DND-41 (cell line): ENCODE data around the gene APOBEC3C.

Source experiments
- ATAC-seq: fragments of 200-7000 bp; cut with Tn5 transposase; 3 replicates; pipeline ENCODE4 v1.9.1; 2021; ENCODE audit warnings: low read depth; ENCODE audit not compliant: insufficient read depth
- DNase-seq: peaks from one replicate; pipeline ENCODE4 v3.0.0-alpha.2; 2020
- H2AFZ ChIP-seq: 2 replicates; pipeline ENCODE4 v1.6.0; 2012; ENCODE audit warnings: low read depth, low read length
- H3K27ac ChIP-seq: 2 replicates; pipeline ENCODE4 v1.5.1; 2012; ENCODE audit warnings: low read length, inconsistent platforms
- H3K27me3 ChIP-seq: fragments of 200-600 bp; sonication (generic); 2 replicates; pipeline ENCODE4 v1.6.0; 2012; ENCODE audit warnings: low read length, mild to moderate bottlenecking, inconsistent platforms; ENCODE audit not compliant: insufficient read depth, poor library complexity
- H3K36me3 ChIP-seq: 2 replicates; pipeline ENCODE4 v1.5.1; 2012; ENCODE audit warnings: low read length, inconsistent platforms; ENCODE audit not compliant: insufficient read depth
- H3K4me1 ChIP-seq: 2 replicates; pipeline ENCODE4 v1.5.1; 2012; ENCODE audit warnings: mild to moderate bottlenecking, low read length; ENCODE audit not compliant: insufficient read depth
- H3K4me2 ChIP-seq: 2 replicates; pipeline ENCODE4 v1.6.0; 2012; ENCODE audit warnings: mild to moderate bottlenecking, moderate library complexity, low read length, inconsistent platforms; ENCODE audit not compliant: insufficient read depth
- H3K4me3 ChIP-seq, 2 experiments: fragments of 200-600 bp in 1 of 2; shearing (Covaris generic) in 1 of 2; 2 replicates each; pipeline ENCODE4 v1.5.1; 2012 to 2016; ENCODE audit warnings: inconsistent platforms in 2 of 2, low read length in 2 of 2, mild to moderate bottlenecking in 2 of 2, low read depth in 1 of 2, moderate library complexity in 1 of 2
- H3K79me2 ChIP-seq: 2 replicates; pipeline ENCODE4 v1.6.0; 2012; ENCODE audit warnings: low read length, inconsistent platforms; ENCODE audit not compliant: insufficient read depth
- H3K9ac ChIP-seq: 2 replicates; pipeline ENCODE4 v1.6.0; 2012; ENCODE audit warnings: low read depth, mild to moderate bottlenecking, inconsistent platforms, low read length, moderate library complexity
- H3K9me3 ChIP-seq: 2 replicates; pipeline ENCODE4 v1.5.1; 2012; ENCODE audit warnings: low read length, moderate library complexity, mild to moderate bottlenecking, inconsistent platforms; ENCODE audit not compliant: insufficient read depth, severe bottlenecking
- H4K20me1 ChIP-seq: 2 replicates; pipeline ENCODE4 v1.6.0; 2012; ENCODE audit warnings: low read length; ENCODE audit not compliant: insufficient read depth
- EZH2 ChIP-seq: IDR thresholded peaks from 3 replicates; pipeline ENCODE4 v1.6.1; 2012; ENCODE audit warnings: borderline replicate concordance, low read depth, mild to moderate bottlenecking, moderate library complexity, low read length, inconsistent platforms; ENCODE audit not compliant: severe bottlenecking
- TF ChIP-seq, protein P1 (sequence below): IDR thresholded peaks from 2 replicates; pipeline ENCODE4 v1.5.1; 2012; ENCODE audit warnings: borderline replicate concordance, low read length, moderate library complexity, mild to moderate bottlenecking; ENCODE audit not compliant: poor library complexity, severe bottlenecking; ENCODE audit errors: extremely low read depth

APOBEC3C gene

DNA sequence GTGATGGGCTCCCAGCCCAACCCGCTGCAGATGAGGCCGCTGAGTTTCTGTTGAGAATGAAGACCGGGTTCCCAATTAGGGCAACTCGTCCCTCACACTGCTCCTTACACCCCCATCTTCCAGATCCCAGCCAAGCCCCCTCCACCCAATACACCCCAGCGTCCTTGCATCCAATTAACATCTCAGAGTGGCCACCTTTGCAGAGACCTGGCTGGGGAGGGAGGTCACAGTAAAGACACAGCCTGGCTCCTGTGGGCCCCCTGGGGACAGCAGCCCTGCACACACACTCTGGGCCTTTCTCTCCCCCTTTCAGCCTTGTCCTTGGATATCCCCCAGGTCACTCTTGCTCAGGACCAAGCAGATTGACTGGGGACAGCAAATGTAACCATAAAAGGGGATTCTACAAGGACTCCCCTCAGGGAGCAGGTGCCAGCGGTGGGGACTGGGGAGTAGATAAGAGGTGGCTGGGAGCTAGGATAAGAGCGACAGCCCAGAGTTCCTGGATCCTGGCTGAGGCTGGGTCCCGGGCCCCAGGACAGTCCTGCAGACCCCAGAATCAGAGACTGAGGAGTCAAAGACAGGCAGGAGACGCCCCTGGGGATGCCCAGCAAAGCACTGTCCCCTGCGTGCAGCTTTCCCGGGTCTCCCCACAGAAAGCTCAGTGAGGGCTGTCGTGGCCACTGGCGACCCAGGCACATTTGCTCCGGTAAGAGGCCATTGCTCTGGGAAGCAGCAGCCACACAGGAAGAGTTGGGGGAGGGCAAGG lies 48.3 kb upstream of the APOBEC3C start:
- no peak overlapping the region for H3K9ac ChIP-seq
- no peak overlapping the region for H3K4me3 ChIP-seq
- no peaks in the 10 kb centered on the region for H3K9me3 ChIP-seq
- H3K79me2 ChIP-seq, result no peaks in the 10 kb centered on the region
- no peaks in the 10 kb centered on the region for H3K36me3 ChIP-seq
- H2AFZ ChIP-seq, result no peak overlapping the region
- H3K27me3 ChIP-seq, result no peaks in the 10 kb centered on the region
- TF ChIP-seq EZH2, result no peak
- TF ChIP-seq, protein P1, sequence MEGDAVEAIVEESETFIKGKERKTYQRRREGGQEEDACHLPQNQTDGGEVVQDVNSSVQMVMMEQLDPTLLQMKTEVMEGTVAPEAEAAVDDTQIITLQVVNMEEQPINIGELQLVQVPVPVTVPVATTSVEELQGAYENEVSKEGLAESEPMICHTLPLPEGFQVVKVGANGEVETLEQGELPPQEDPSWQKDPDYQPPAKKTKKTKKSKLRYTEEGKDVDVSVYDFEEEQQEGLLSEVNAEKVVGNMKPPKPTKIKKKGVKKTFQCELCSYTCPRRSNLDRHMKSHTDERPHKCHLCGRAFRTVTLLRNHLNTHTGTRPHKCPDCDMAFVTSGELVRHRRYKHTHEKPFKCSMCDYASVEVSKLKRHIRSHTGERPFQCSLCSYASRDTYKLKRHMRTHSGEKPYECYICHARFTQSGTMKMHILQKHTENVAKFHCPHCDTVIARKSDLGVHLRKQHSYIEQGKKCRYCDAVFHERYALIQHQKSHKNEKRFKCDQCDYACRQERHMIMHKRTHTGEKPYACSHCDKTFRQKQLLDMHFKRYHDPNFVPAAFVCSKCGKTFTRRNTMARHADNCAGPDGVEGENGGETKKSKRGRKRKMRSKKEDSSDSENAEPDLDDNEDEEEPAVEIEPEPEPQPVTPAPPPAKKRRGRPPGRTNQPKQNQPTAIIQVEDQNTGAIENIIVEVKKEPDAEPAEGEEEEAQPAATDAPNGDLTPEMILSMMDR, result no peak
- H3K4me2 ChIP-seq, result no peak overlapping the region
- no peak for ATAC-seq
- no peak overlapping the region for H3K27ac ChIP-seq
- no peak for DNase-seq
- H3K4me1 ChIP-seq, result no peaks in the 10 kb centered on the region
- H4K20me1 ChIP-seq, result 0 out of 2 replicates have a peak, but pooled peaks cover 6% of the 10 kb centered on the region

DNA sequence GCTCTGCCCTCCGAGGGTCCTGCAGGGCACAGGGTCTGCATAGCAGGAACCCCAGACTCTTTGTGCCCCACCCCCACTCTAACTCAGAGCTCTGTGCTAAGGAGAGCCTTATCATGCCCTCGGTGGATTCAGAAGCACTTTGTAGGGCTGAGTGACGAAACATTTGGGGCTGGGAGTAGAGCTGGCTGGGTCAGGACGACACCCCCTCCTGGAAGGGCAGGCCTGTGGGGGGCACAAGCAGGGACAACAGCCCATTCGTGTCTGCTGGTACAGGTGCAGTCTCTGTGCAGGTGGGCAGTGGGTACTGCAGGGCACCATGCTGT lies 47.7 kb upstream of the APOBEC3C start:
- H3K4me1 ChIP-seq, result no peaks in the 10 kb centered on the region
- DNase-seq (no peak), ATAC-seq (no peak)
- H3K27ac ChIP-seq, result no peak overlapping the region
- no peaks in the 10 kb centered on the region for H3K9me3 ChIP-seq
- H4K20me1 ChIP-seq, result peaks cover 6% of the 10 kb centered on the region; the same call in 1 of the 2 replicates
- no peaks in the 10 kb centered on the region for H3K27me3 ChIP-seq
- no peaks in the 10 kb centered on the region for H3K79me2 ChIP-seq
- no peak overlapping the region for H3K4me2 ChIP-seq
- no peak overlapping the region for H3K4me3 ChIP-seq
- no peak overlapping the region for H3K9ac ChIP-seq
- TF ChIP-seq, protein P1, result no peak
- no peak for TF ChIP-seq EZH2
- no peaks in the 10 kb centered on the region for H3K36me3 ChIP-seq
- H2AFZ ChIP-seq, result no peak overlapping the region

DNA sequence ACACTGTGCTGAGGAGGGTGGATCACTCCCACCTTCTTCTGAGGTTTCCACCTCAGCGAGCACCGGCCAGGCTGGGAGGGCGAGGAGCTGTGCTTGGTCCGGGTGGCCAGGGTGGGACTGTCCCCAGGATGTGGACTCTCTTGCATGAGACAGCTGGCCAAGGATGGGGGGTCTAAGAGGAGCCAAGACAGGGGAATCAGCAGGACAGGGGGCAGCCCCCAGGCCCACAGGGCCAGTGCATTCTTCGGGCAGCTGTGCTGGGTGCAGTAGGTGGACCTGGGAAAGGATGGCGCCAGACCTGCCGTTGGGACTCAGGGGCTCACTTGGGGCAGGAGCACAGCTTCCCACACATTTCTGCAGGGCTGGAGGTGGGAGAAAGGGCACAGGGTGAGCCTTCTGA lies 47.1 kb upstream of the APOBEC3C start:
- ATAC-seq, result no peak
- H3K9me3 ChIP-seq, result no peaks in the 10 kb centered on the region
- TF ChIP-seq, protein P1, result no peak
- no peak for TF ChIP-seq EZH2

More for the DNA sequence above, 47.1 kb upstream of the APOBEC3C start:
- H3K27ac ChIP-seq, result no peak overlapping the region
- H3K4me1 ChIP-seq, result no peaks in the 10 kb centered on the region
- H2AFZ ChIP-seq, result no peak overlapping the region
- H3K79me2 ChIP-seq, result no peaks in the 10 kb centered on the region
- no peak overlapping the region for H3K4me3 ChIP-seq
- H3K4me2 ChIP-seq, result no peak overlapping the region
- no peaks in the 10 kb centered on the region for H3K36me3 ChIP-seq
- H3K9ac ChIP-seq, result no peak overlapping the region
- DNase-seq, result no peak
- peaks cover 6% of the 10 kb centered on the region; the same call in 1 of the 2 replicates for H4K20me1 ChIP-seq
- no peaks in the 10 kb centered on the region for H3K27me3 ChIP-seq
